Limb (tissue), 2 donors: ENCODE data around the gene MRPS27.
"Not testable (repeated sequence)": the region's sequence is repeated elsewhere in the genome, so short reads cannot be mapped to it uniquely, and the experiment has no call there.

Experiments
- DNase-seq, 2 donors: peaks; one replicate each; pipeline ENCODE4 v3.0.0-alpha.2; 2016; ENCODE audit errors: extremely low spot score in 2 of 2

The MRPS27 gene

GRCh38 chr5:72325566-72326305, 5.7 kb upstream of the MRPS27 start:
- DNase-seq: no peak

GRCh38 chr5:72324189-72324825, 4.3 kb upstream of the MRPS27 start:
- DNase-seq: no peak

- DNase-seq: peak in 1 of 2 donors; percentile 62
Observed at GRCh38 chr5:72319435-72319975, 535 bp downstream of the MRPS27 start.

- no peak for DNase-seq
Observed at GRCh38 chr5:72314571-72315172, 5.4 kb downstream of the MRPS27 start.

GRCh38 chr5:72313141-72313540, 6.9 kb downstream of the MRPS27 start:
- peak in 1 of 2 donors; percentile 15 for DNase-seq

GRCh38 chr5:72308853-72309191, 11.2 kb downstream of the MRPS27 start:
- no peak for DNase-seq

GRCh38 chr5:72307968-72308852, 11.8 kb downstream of the MRPS27 start:
- peak; percentile 96 to 97 for DNase-seq

- DNase-seq: peak in 1 of 2 donors; percentile 13
Observed at GRCh38 chr5:72307573-72307967, 12.5 kb downstream of the MRPS27 start.

- no peak for DNase-seq
Observed at GRCh38 chr5:72305194-72306142, 14.6 kb downstream of the MRPS27 start.

GRCh38 chr5:72302171-72302570, 17.9 kb downstream of the MRPS27 start:
- no peak for DNase-seq

GRCh38 chr5:72301557-72301956, 18.5 kb downstream of the MRPS27 start:
- DNase-seq: no peak

GRCh38 chr5:72300590-72301339, 19.3 kb downstream of the MRPS27 start:
- no peak for DNase-seq

GRCh38 chr5:72298711-72299110, 21.3 kb downstream of the MRPS27 start:
- no peak for DNase-seq

GRCh38 chr5:72298136-72298535, 21.9 kb downstream of the MRPS27 start:
- DNase-seq: not testable (repeated sequence)

GRCh38 chr5:72296256-72296655, 23.8 kb downstream of the MRPS27 start:
- no peak for DNase-seq

- no peak for DNase-seq
Observed at GRCh38 chr5:72295539-72295938, 24.5 kb downstream of the MRPS27 start.

GRCh38 chr5:72294473-72294872, 25.6 kb downstream of the MRPS27 start:
- DNase-seq: no peak

- no peak for DNase-seq
Observed at GRCh38 chr5:72293495-72294055, 26.5 kb downstream of the MRPS27 start.

- no peak for DNase-seq
Observed at GRCh38 chr5:72292411-72292810, 27.6 kb downstream of the MRPS27 start.
